K562 (cell line): ENCODE data around the gene CDC5L. TPM values are rescaled to one million over a fixed set of nuclear protein-coding genes. Genes with fewer than 3 reads are reported as not detected.

Source experiments
- ATAC-seq: fragments of 200-7000 bp; cut with Tn5 transposase; 3 replicates; pipeline ENCODE4 v1.9.1; 2020; ENCODE audit warnings: moderate library complexity
- BruUV-seq: library from RNA; stranded (reverse); fragments of 400-500 nt; replicated peaks from 2 replicates; lab custom pipeline; 2021; lab: Mats Ljungman, UMichigan
- CTCF ChIA-PET: fragments of 300-600 bp; formaldehyde crosslinking; extraction: SDS; loops from one replicate; lab custom pipeline; 2021; ENCODE audit warnings: low intra/inter-chr PET ratio; lab: Yijun Ruan, JAX
- POLR2A ChIA-PET: fragments of 300-600, 350-650 bp; sonication (Branson Sonifier 250); formaldehyde crosslinking; extraction: SDS; loops from one replicate; lab custom pipeline; 2021; ENCODE audit warnings: antibody characterized with exemption, inconsistent platforms; lab: Yijun Ruan, JAX
- DNase-seq, 4 experiments: peaks; one replicate each; pipeline versions ENCODE4 v3.0.0 to v3.0.0-alpha.2; 2011 to 2018; ENCODE audit warnings: low spot score in 3 of 4, mixed read lengths in 3 of 4; ENCODE audit errors: extremely low read depth in 1 of 4
- FAIRE-seq: peaks from 2 replicates; lab custom pipeline; 2011; peaks lifted over from hg19 to GRCh38; lab: Jason Lieb, UNC
- H2AFZ ChIP-seq: 2 replicates; pipeline ENCODE4 v1.6.0; 2011; ENCODE audit warnings: low read depth, low read length, control low read depth, inconsistent platforms
- H3K27ac ChIP-seq: fragments of 200-600 bp; 3 replicates; pipeline ENCODE4 v1.8.0; 2011; ENCODE audit warnings: low read depth, mild to moderate bottlenecking, control low read depth, inconsistent platforms, low read length, moderate library complexity, mixed read lengths; ENCODE audit errors: extremely low read depth
- H3K27me3 ChIP-seq, 2 experiments: fragments of 300-600 bp in 1 of 2; 2 replicates in 1 of 2; 3 replicates in 1 of 2; pipeline versions ENCODE4 v1.6.0 to v1.8.0; 2011; ENCODE audit warnings: inconsistent platforms in 2 of 2, low read length in 2 of 2, mild to moderate bottlenecking in 1 of 2, mixed read lengths in 1 of 2, moderate library complexity in 1 of 2; ENCODE audit not compliant: control insufficient read depth in 2 of 2, insufficient read depth in 2 of 2
- H3K36me3 ChIP-seq: fragments of 300-600 bp; 3 replicates; pipeline ENCODE4 v1.8.0; 2011; ENCODE audit warnings: mild to moderate bottlenecking, low read length, inconsistent platforms; ENCODE audit not compliant: control insufficient read depth, insufficient read depth
- H3K4me1 ChIP-seq, 2 experiments: fragments of 200-600 bp in 1 of 2; replicated peaks in 1 of 2; 2 replicates in 1 of 2; 3 replicates in 1 of 2; pipeline versions ENCODE4 v1.5.1 to v1.8.0; 2011; ENCODE audit warnings: inconsistent platforms in 2 of 2, low read length in 2 of 2, mild to moderate bottlenecking in 1 of 2, mixed read lengths in 1 of 2, moderate library complexity in 1 of 2; ENCODE audit not compliant: control insufficient read depth in 2 of 2, insufficient read depth in 2 of 2
- H3K4me2 ChIP-seq: 2 replicates; pipeline ENCODE4 v1.6.1; 2011; ENCODE audit warnings: low read length, control low read depth, inconsistent platforms, mixed read lengths; ENCODE audit not compliant: insufficient read depth
- H3K4me3 ChIP-seq: fragments of 200-600 bp; sonication (generic), shearing (Covaris generic); 2 replicates; pipeline ENCODE4 v1.5.1; 2016; ENCODE audit warnings: control low read depth, inconsistent platforms
- H3K79me2 ChIP-seq: fragments of 200-600 bp; 3 replicates; pipeline ENCODE4 v1.8.0; 2011; ENCODE audit warnings: low read length, inconsistent platforms; ENCODE audit not compliant: control insufficient read depth, insufficient read depth
- H3K9ac ChIP-seq, 2 experiments: 2 replicates each; pipeline versions ENCODE4 v1.6.0 to v1.6.1; 2011; ENCODE audit warnings: low read depth in 2 of 2, low read length in 2 of 2, control low read depth in 1 of 2, inconsistent platforms in 1 of 2, mild to moderate bottlenecking in 1 of 2, mixed read lengths in 1 of 2; ENCODE audit not compliant: insufficient read depth in 1 of 2
- H3K9me1 ChIP-seq: one replicate; pipeline ENCODE4 v1.6.0; 2011; ENCODE audit warnings: inconsistent platforms, mild to moderate bottlenecking, low read length, moderate library complexity; ENCODE audit not compliant: control insufficient read depth, insufficient read depth
- H3K9me3 ChIP-seq: replicated peaks from 2 replicates; pipeline ENCODE4 v1.5.1; 2011; ENCODE audit warnings: low read depth, low read length, inconsistent platforms; ENCODE audit not compliant: control insufficient read depth, insufficient read depth
- H4K20me1 ChIP-seq: replicated peaks from 2 replicates; pipeline ENCODE4 v1.6.1; 2011; ENCODE audit warnings: low read length, inconsistent platforms, mixed read lengths; ENCODE audit not compliant: control insufficient read depth, insufficient read depth
- CREB3L1 ChIP-seq: fragments of 450-650 bp; IDR thresholded peaks from 2 replicates; pipeline ENCODE4 v1.6.1; 2014; ENCODE audit warnings: low read depth, mild to moderate bottlenecking, moderate library complexity, borderline replicate concordance
- POU5F1 ChIP-seq: fragments of 150-350 bp; IDR thresholded peaks from 2 replicates; pipeline ENCODE4 v1.6.1; 2014; ENCODE audit warnings: borderline replicate concordance, low read length, low read depth, mild to moderate bottlenecking; ENCODE audit not compliant: partially characterized antibody
- SIRT6 ChIP-seq: IDR thresholded peaks from one replicate; pipeline ENCODE4 v1.6.1; 2012; ENCODE audit warnings: low read depth, mild to moderate bottlenecking, control low read depth, inconsistent platforms, low read length, moderate library complexity
- WGBS: fragments of 100-300 bp; shearing (Covaris generic); methylation state at CpG from one replicate; pipeline ENCODE4 v1.1.6; 2016; ENCODE audit warnings: low coverage, mixed read lengths; ENCODE audit not compliant: insufficient coverage; ENCODE audit errors: missing lambda C conversion rate; 5-methylcytosine and 5-hydroxymethylcytosine counted together
- in situ Hi-C: fragments of 300-500 bp; cut with MboI; formaldehyde crosslinking; loops from 4 replicates; pipeline ENCODE4 v1.15.0; 2018; ENCODE audit warnings: inconsistent platforms, mixed read lengths
- intact Hi-C: fragments of 100-400 bp; cut with micrococcal nuclease; formaldehyde crosslinking; loops from 2 replicates; pipeline ENCODE4 v1.14.2; 2022
- polyA plus RNA-seq, 8 experiments: library from polyadenylated mRNA; depleted of rRNA in 4 of 8; stranded (reverse) in 5 of 8; unstranded in 3 of 8; fragments of >200 nt; fragmentation: Nextera tagmentation in 2 of 8; fragmentation: Illumina TruSeq in 1 of 8; extraction: Ambion mirVana in 2 of 8; extraction: Trizol in 1 of 8; gene quantifications; 2 replicates each; pipeline versions ENCODE4 v1.2.1 to v1.2.3, GENCODE V29; 2011 to 2014; ENCODE audit warnings: inconsistent platforms in 1 of 8, missing spikeins in 1 of 8
- total RNA-seq, 7 experiments: library from RNA; depleted of rRNA in 6 of 7; stranded (reverse); fragments of >200 nt in 6 of 7; fragmentation: Illumina TruSeq in 2 of 7; extraction: Trizol in 2 of 7; gene quantifications; 2 replicates each; pipeline versions ENCODE4 v1.2.1 to v1.2.3, GENCODE V29; 2011 to 2021; ENCODE audit warnings: low replicate concordance in 1 of 7
- TF ChIP-seq, protein P1 (sequence below), 2 experiments: fragments of 450-650 bp; formaldehyde crosslinking in 1 of 2; IDR thresholded peaks; 2 replicates each; pipeline versions ENCODE4 v1.4.0 to v1.6.1; 2014 to 2020; ENCODE audit warnings: mild to moderate bottlenecking in 2 of 2, borderline replicate concordance in 1 of 2, low read depth in 1 of 2

Gene CDC5L
- total and polyA plus RNA-seq, 9 of the 15 experiments (the other 6 are each of a cell fraction or from before 2014, with no cell fraction given): 22.3 to 44.2 (median 30.8) TPM

- Histone ChIP-seq H3K27ac (no peak overlapping the region), H3K36me3 (no peaks in the 10 kb centered on the region), H2AFZ (peak overlapping the region; percentile 90), H3K4me2 (peak overlapping the region; percentile 29; the same call in 1 of the 2 replicates), H3K4me3 (no peak overlapping the region), H3K27me3 (peaks cover 16 to 31% of the 10 kb centered on the region in 2 experiments; a peak in 4 of 5 replicates), H3K9me3 (no peaks in the 10 kb centered on the region), H3K4me1 (peaks cover 40 to 50% of the 10 kb centered on the region in 2 experiments), H3K9ac (peak overlapping the region in 1 of 2 experiments; percentile 78; a peak in 3 of 4 replicates), H4K20me1 (no peaks in the 10 kb centered on the region), H3K9me1 (no peaks in the 10 kb centered on the region), H3K79me2 (no peaks in the 10 kb centered on the region)
- no peak for DNase-seq
- TF ChIP-seq CREB3L1 (no peak), SIRT6 (no peak), POU5F1 (no peak)
- TF ChIP-seq, protein P1, sequence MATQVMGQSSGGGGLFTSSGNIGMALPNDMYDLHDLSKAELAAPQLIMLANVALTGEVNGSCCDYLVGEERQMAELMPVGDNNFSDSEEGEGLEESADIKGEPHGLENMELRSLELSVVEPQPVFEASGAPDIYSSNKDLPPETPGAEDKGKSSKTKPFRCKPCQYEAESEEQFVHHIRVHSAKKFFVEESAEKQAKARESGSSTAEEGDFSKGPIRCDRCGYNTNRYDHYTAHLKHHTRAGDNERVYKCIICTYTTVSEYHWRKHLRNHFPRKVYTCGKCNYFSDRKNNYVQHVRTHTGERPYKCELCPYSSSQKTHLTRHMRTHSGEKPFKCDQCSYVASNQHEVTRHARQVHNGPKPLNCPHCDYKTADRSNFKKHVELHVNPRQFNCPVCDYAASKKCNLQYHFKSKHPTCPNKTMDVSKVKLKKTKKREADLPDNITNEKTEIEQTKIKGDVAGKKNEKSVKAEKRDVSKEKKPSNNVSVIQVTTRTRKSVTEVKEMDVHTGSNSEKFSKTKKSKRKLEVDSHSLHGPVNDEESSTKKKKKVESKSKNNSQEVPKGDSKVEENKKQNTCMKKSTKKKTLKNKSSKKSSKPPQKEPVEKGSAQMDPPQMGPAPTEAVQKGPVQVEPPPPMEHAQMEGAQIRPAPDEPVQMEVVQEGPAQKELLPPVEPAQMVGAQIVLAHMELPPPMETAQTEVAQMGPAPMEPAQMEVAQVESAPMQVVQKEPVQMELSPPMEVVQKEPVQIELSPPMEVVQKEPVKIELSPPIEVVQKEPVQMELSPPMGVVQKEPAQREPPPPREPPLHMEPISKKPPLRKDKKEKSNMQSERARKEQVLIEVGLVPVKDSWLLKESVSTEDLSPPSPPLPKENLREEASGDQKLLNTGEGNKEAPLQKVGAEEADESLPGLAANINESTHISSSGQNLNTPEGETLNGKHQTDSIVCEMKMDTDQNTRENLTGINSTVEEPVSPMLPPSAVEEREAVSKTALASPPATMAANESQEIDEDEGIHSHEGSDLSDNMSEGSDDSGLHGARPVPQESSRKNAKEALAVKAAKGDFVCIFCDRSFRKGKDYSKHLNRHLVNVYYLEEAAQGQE (IDR thresholded peaks at IDR 0.05; ENCODE audit: borderline replicate concordance): no peak
- TF ChIP-seq, protein P1 (CRISPR knock-in tag; IDR thresholded peaks at IDR 0.05; ENCODE audit: low read depth): peak; percentile 31; the same call in 1 of the 2 replicates
- ChIA-PET CTCF (interaction anchor here (0.6 to 1.6 kb wide), 6 partner anchors 18 to 1455 kb away, joined by 3 to 9 read pairs (median 4); no protein-coding TSS in a partner anchor), POLR2A (interaction anchor here (0.6 to 1.8 kb wide), 11 partner anchors 10 to 1568 kb away, joined by 3 to 9 read pairs (median 3); no protein-coding TSS in a partner anchor)
- 2% methylated on average over 6 of the region's 6 CpGs for WGBS
- in situ Hi-C loops (loop anchor here (10.0 kb wide), 2 partner anchors 169 to 1439 kb away; no protein-coding TSS in a partner anchor), intact Hi-C loops (loop anchor here (1.0 to 10.0 kb wide), 6 partner anchors 19 to 1447 kb away; no protein-coding TSS in a partner anchor)
- ATAC-seq: peak; percentile 18
- FAIRE-seq: no peak
- BruUV-seq: no TSS peak
Observed at GRCh38 chr6:44475417-44475778, 87.9 kb downstream of the CDC5L start.
